Measurements from ENCODE around the gene HAVCR2.
"Not testable (repeated sequence)": the region's sequence is repeated elsewhere in the genome, so short reads cannot be mapped to it uniquely, and the experiment has no call there.

Gene HAVCR2

DNA sequence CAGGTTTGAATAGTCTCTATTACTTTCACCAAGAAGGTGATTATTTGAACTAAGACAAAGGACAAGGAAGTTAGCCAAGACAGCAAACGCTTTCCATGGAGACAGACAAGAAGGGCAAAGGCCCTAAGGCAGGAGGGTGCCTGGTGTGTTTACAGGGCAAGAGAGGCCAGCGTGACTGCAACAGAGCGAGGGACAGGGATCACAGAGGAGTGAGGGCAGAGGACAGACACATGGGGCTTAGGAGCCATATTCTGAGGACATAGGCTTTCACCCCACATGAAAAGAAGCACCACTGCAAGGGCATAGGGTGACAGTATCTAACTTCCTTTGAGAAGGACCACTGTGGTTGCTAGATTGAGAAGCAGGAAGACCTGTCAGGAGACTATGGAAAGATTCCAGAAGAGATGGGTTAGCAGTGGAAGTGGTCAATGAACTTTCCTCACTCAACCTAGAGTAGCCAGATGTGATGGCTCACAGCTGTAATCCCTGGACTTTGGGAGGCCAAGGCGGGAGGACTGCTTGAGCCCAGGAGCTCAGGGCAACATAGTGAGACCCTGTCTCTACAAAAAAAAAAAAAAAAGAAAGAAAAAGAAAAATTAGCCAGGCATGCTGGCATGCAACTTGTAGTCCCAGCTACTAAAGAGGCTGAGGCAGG, 44.9 kb downstream of the HAVCR2 start:
- DNase-seq (ENCODE audit: low read depth, low spot score): no peak
- in situ Hi-C loops (cut with HindIII; ENCODE audit: low sequenced_read_pairs): no loop called here
- H3K4me3 ChIP-seq (ENCODE audit: low read depth, low read length): no peak overlapping the region
- TF ChIP-seq, protein P1, sequence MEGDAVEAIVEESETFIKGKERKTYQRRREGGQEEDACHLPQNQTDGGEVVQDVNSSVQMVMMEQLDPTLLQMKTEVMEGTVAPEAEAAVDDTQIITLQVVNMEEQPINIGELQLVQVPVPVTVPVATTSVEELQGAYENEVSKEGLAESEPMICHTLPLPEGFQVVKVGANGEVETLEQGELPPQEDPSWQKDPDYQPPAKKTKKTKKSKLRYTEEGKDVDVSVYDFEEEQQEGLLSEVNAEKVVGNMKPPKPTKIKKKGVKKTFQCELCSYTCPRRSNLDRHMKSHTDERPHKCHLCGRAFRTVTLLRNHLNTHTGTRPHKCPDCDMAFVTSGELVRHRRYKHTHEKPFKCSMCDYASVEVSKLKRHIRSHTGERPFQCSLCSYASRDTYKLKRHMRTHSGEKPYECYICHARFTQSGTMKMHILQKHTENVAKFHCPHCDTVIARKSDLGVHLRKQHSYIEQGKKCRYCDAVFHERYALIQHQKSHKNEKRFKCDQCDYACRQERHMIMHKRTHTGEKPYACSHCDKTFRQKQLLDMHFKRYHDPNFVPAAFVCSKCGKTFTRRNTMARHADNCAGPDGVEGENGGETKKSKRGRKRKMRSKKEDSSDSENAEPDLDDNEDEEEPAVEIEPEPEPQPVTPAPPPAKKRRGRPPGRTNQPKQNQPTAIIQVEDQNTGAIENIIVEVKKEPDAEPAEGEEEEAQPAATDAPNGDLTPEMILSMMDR (IDR thresholded peaks at IDR 0.05; ENCODE audit: low read depth, low read length): no peak

DNA sequence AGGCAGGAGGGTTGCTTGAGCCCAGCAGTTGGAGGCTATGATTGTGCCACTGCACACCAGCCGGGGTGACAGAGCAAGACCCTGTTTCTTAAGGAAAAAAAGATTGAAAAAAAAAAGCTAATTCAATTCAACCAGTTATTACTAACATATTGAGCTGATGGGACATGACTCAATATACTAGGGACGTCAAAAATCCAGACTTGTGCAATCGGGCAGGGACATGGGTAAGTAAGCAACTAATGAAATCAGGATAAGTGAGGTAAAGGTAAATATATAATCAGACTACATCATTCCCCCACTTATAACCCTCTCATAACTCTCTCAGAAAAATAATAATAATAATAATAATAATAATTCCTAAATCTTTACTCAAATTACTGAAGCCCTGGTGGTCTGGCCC, 49.0 kb downstream of the HAVCR2 start:
- TF ChIP-seq, protein P1 (IDR thresholded peaks at IDR 0.05; ENCODE audit: low read depth, low read length): no peak
- no peak overlapping the region for H3K4me3 ChIP-seq (ENCODE audit: low read depth, low read length)
- DNase-seq (ENCODE audit: low read depth, low spot score): no peak
- in situ Hi-C loops (cut with HindIII; ENCODE audit: low sequenced_read_pairs): no loop called here

DNA sequence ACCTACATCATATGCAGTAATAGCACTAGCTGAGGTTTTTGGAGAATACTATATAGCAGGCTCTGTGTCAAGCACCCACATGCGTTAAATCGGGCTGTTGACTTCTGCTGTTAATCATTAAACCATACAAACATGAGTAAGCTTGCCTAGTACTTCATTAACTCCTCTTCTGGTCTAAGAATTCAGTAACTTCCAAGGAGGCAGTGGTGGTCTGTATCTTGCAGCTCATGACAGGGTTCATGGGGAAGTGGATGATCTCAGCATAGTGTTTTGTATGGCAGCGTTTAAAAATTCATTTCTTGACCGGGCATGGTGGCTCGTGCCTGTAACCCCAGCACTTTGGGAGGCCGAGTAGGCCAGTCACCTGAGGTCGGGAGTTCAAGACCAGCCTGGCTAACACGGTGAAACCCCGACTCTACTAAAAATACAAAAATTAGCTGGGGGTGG, 49.7 kb downstream of the HAVCR2 start, which contains the start of gene HAVCR1:
HAVCR1 (minus strand) TSS at position 24 of the 447 bp plus-strand sequence. CDS start 1,173 bp downstream, outside the sequence.
- in situ Hi-C loops (cut with HindIII; ENCODE audit: low sequenced_read_pairs): no loop called here
- no peak within 1 kb of the TSS for H3K4me3 ChIP-seq (ENCODE audit: low read depth, low read length)
- DNase-seq (ENCODE audit: low read depth, low spot score): no peak
- TF ChIP-seq, protein P1 (IDR thresholded peaks at IDR 0.05; ENCODE audit: low read depth, low read length): no peak

DNA sequence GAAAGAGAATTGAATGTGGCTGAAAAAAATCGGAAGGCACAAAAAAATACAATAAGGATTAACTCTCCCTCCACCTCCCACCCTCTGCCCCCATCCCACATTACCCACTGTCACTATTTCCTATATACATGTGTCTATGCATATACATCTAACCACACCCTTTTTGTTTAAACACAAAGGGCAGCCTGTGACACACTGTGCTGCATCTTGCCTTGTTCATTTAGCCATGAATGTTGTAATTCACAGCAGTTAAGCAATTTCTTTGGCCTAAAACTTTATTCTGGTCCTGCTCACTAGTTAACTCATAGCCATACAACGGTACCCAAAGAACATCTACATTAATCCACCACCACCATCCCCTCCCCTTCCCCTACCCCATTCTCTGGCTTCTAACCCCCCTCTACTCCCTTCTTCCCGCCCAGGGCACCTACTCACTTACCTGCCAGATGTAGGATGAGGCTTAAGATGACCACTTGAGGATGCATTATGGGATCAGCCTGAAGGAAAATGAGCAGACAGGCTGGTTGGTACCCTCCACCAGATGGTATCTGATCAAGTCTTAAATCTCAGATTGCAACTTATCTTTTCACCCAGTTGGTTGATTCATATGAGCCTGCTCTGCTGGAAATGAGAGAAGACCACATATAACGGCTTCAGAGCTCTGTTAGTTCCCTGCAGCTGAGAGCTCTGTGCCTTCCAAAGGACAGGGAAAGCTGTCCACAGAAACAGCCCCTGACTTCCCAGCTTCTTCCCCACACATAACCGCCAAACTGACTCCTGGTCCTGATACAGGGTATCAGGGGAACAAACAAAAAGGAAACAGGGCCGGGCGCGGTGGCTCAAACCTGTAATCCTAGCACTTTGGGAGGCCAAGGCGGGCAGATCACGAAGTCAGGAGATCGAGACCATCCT, 51.1 kb downstream of the HAVCR2 start:
- in situ Hi-C loops (cut with HindIII; ENCODE audit: low sequenced_read_pairs): no loop called here
- DNase-seq (ENCODE audit: low read depth, low spot score): no peak
- H3K4me3 ChIP-seq (ENCODE audit: low read depth, low read length): no peak overlapping the region
- TF ChIP-seq, protein P1 (IDR thresholded peaks at IDR 0.05; ENCODE audit: low read depth, low read length): no peak

DNA sequence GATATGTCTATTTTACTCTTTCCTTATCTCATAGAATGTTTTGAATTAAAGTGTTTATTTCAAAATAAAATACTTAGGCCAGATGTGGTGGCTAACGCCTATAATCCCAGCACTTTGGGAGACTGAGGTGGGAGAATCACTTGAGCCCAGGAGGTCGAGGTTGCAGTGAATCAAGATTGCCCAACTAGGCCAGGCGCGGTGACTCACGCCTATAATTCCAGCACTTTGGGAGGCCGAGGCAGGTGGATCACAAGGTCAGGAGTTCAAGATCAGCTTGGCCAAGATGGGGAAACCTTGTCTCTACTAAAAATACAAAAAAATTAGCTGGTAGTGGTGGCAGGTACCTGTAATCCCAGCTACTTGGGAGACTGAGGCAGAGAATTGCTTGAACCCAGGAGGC, 52.0 kb downstream of the HAVCR2 start:
- in situ Hi-C loops (cut with HindIII; ENCODE audit: low sequenced_read_pairs); DNase-seq (ENCODE audit: low read depth, low spot score); H3K4me3 ChIP-seq (ENCODE audit: low read depth, low read length): not testable (repeated sequence)

DNA sequence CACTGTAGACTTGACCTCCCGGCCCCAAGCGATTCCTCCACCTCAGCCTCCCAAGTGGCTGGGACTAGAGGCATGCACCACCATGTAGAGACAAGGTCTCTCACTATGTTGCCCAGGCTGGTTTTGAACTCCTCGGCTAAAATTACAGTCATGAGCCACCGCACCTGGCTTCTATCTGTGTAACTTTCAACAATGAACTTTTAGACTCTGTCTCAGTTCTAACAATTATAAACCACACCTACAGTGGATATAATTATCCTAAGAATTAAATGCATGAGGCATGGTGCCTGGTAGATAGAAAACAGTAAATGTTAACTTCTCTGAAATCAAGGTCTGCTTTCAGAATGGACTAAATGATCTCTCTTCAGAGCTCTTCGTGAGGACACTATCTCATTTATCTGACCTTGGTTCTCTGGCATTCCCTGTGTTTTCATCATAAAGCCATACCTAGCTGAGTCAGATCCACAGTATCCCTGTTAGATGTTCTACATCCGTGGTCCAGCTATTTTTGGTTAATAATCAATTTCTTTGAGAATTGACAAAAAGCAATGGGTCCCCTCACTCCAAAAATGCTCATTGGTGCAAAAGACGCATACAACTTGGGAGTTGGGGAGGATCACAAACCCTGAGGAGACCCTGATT, 57.1 kb downstream of the HAVCR2 start:
- H3K4me3 ChIP-seq (ENCODE audit: low read depth, low read length): no peak overlapping the region
- no peak for DNase-seq (ENCODE audit: low read depth, low spot score)
- TF ChIP-seq, protein P1 (IDR thresholded peaks at IDR 0.05; ENCODE audit: low read depth, low read length): no peak
- in situ Hi-C loops (cut with HindIII; ENCODE audit: low sequenced_read_pairs): no loop called here

Measured in astrocyte of the spinal cord (primary cell).